OCI-LY1 (cell line): Measurements from ENCODE around the gene F5.

Experiments used
- H2AFZ ChIP-seq: fragments of 200-600 bp; sonication (generic), shearing (Covaris generic); 2 replicates; pipeline ENCODE4 v1.6.0; 2014; ENCODE audit warnings: antibody characterized with exemption, mild to moderate bottlenecking, low read length
- H3F3A ChIP-seq: fragments of 200-600 bp; sonication (generic), shearing (Covaris generic); 2 replicates; pipeline ENCODE4 v1.6.0; 2014; ENCODE audit warnings: mild to moderate bottlenecking, antibody characterized with exemption, low read length, moderate library complexity; ENCODE audit not compliant: insufficient read depth
- H3K27ac ChIP-seq: fragments of 200-600 bp; sonication (generic); 2 replicates; pipeline ENCODE4 v1.5.1; 2014; ENCODE audit warnings: low read length, mixed run types, mild to moderate bottlenecking, low read depth; ENCODE audit not compliant: poor library complexity, severe bottlenecking
- H3K27me3 ChIP-seq: fragments of 200-600 bp; sonication (generic); 2 replicates; pipeline ENCODE4 v1.6.0; 2014; ENCODE audit warnings: antibody characterized with exemption, mild to moderate bottlenecking, low read length, moderate library complexity; ENCODE audit not compliant: insufficient read depth
- H3K36me3 ChIP-seq: fragments of 200-600 bp; sonication (generic); 2 replicates; pipeline ENCODE4 v1.6.1; 2014; ENCODE audit warnings: mild to moderate bottlenecking, antibody characterized with exemption, low read length, moderate library complexity, mixed read lengths; ENCODE audit not compliant: insufficient read depth
- H3K4me1 ChIP-seq: fragments of 200-600 bp; sonication (generic); 2 replicates; pipeline ENCODE4 v1.5.1; 2014; ENCODE audit warnings: mild to moderate bottlenecking, low read length, moderate library complexity; ENCODE audit not compliant: insufficient read depth, severe bottlenecking
- H3K4me2 ChIP-seq: fragments of 200-600 bp; sonication (generic), shearing (Covaris generic); 2 replicates; pipeline ENCODE4 v1.6.1; 2014; ENCODE audit warnings: low read length
- H3K4me3 ChIP-seq: fragments of 200-600 bp; sonication (generic); 2 replicates; pipeline ENCODE4 v1.5.1; 2014; ENCODE audit warnings: low read length, low read depth, mild to moderate bottlenecking, mixed read lengths; ENCODE audit not compliant: poor library complexity, severe bottlenecking
- H3K79me2 ChIP-seq: fragments of 200-600 bp; shearing (Covaris generic); 2 replicates; pipeline ENCODE4 v1.6.1; 2016; ENCODE audit warnings: mixed run types, low read length, mixed read lengths; ENCODE audit not compliant: insufficient read depth
- H3K9ac ChIP-seq: fragments of 200-600 bp; sonication (generic), shearing (Covaris generic); 2 replicates; pipeline ENCODE4 v1.6.1; 2014; ENCODE audit warnings: mild to moderate bottlenecking, low read length, mixed read lengths
- H3K9me2 ChIP-seq: fragments of 200-600 bp; sonication (generic), shearing (Covaris generic); 2 replicates; pipeline ENCODE4 v1.6.1; 2014; ENCODE audit warnings: low read depth, mild to moderate bottlenecking, low read length, mixed read lengths
- H3K9me3 ChIP-seq: fragments of 200-600 bp; shearing (Covaris generic); 2 replicates; pipeline ENCODE4 v1.6.1; 2014; ENCODE audit warnings: low read length, mixed read lengths
- H4K20me1 ChIP-seq: fragments of 200-600 bp; sonication (generic), shearing (Covaris generic); 2 replicates; pipeline ENCODE4 v1.6.0; 2016; ENCODE audit warnings: mild to moderate bottlenecking, low read length; ENCODE audit not compliant: insufficient read depth
- EZH2 ChIP-seq: fragments of 200-600 bp; sonication (generic), shearing (Covaris generic); IDR thresholded peaks from 2 replicates; pipeline ENCODE4 v1.8.0; 2017; ENCODE audit warnings: borderline replicate concordance, mixed run types, mild to moderate bottlenecking, antibody characterized with exemption, low read length, moderate library complexity, mixed read lengths
- TF ChIP-seq, protein P1 (sequence below): fragments of 200-600 bp; sonication (generic), shearing (Covaris generic); IDR thresholded peaks from 2 replicates; pipeline ENCODE4 v1.5.1; 2017; ENCODE audit warnings: mild to moderate bottlenecking, antibody characterized with exemption, low read length, moderate library complexity, mixed read lengths

The F5 gene

DNA sequence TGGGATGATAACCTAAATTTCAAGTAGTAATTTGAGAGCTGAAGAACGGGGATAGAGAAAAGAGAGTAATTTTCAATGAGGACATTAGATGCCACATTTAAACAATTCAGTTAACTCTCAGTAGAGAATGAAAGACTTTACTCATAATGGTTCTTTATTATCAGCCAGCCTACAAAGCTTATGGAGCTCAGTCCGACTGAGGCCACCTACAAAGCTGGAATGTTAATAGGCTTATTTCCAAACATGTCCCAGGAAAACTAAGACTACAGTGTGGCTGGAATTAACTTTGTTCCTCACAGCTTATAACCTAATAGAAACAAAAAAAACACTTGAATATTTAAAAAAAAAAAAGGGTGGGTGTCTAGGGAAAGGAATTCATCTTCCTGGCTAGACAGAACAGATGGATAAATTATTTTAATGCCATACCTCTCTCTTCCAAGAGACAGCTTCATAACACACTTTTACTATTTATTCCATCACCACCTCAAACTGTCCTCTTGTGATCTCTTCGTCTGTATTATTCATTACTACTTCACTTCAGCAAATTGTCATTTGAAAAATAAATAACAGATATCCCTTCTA lies 110.4 kb downstream of the F5 start:
- no peak overlapping the region for H3K4me2 ChIP-seq
- H2AFZ ChIP-seq = no peak overlapping the region
- H3K27me3 ChIP-seq = no peaks in the 10 kb centered on the region
- H3K27ac ChIP-seq = no peak overlapping the region
- H3K9me3 ChIP-seq = no peaks in the 10 kb centered on the region
- TF ChIP-seq, protein P1, sequence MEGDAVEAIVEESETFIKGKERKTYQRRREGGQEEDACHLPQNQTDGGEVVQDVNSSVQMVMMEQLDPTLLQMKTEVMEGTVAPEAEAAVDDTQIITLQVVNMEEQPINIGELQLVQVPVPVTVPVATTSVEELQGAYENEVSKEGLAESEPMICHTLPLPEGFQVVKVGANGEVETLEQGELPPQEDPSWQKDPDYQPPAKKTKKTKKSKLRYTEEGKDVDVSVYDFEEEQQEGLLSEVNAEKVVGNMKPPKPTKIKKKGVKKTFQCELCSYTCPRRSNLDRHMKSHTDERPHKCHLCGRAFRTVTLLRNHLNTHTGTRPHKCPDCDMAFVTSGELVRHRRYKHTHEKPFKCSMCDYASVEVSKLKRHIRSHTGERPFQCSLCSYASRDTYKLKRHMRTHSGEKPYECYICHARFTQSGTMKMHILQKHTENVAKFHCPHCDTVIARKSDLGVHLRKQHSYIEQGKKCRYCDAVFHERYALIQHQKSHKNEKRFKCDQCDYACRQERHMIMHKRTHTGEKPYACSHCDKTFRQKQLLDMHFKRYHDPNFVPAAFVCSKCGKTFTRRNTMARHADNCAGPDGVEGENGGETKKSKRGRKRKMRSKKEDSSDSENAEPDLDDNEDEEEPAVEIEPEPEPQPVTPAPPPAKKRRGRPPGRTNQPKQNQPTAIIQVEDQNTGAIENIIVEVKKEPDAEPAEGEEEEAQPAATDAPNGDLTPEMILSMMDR = no peak
- no peak for TF ChIP-seq EZH2
- no peak overlapping the region for H3K9ac ChIP-seq
- H3K4me1 ChIP-seq = no peaks in the 10 kb centered on the region
- H3K9me2 ChIP-seq = no peaks in the 10 kb centered on the region
- H3K79me2 ChIP-seq = 0 out of 2 replicates have a peak, but pooled peaks cover 3% of the 10 kb centered on the region
- H4K20me1 ChIP-seq = no peaks in the 10 kb centered on the region
- H3K4me3 ChIP-seq = no peak overlapping the region
- H3K36me3 ChIP-seq = peaks cover 14% of the 10 kb centered on the region; the same call in 1 of the 2 replicates
- no peaks in the 10 kb centered on the region for H3F3A ChIP-seq

GRCh38 chr1:169474302-169474995 lies 111.8 kb downstream of the F5 start:
- no peaks in the 10 kb centered on the region for H4K20me1 ChIP-seq
- no peak overlapping the region for H2AFZ ChIP-seq
- no peak overlapping the region for H3K9ac ChIP-seq
- no peak overlapping the region for H3K27ac ChIP-seq
- H3K4me3 ChIP-seq = no peak overlapping the region
- H3K9me3 ChIP-seq = no peaks in the 10 kb centered on the region
- no peaks in the 10 kb centered on the region for H3K9me2 ChIP-seq
- H3K27me3 ChIP-seq = no peaks in the 10 kb centered on the region
- TF ChIP-seq, protein P1 = no peak
- TF ChIP-seq EZH2 = no peak
- no peaks in the 10 kb centered on the region for H3K4me1 ChIP-seq
- H3K4me2 ChIP-seq = no peak overlapping the region
- peaks cover 14% of the 10 kb centered on the region; the same call in 1 of the 2 replicates for H3K36me3 ChIP-seq
- H3K79me2 ChIP-seq = 0 out of 2 replicates have a peak, but pooled peaks cover 3% of the 10 kb centered on the region
- no peaks in the 10 kb centered on the region for H3F3A ChIP-seq

DNA sequence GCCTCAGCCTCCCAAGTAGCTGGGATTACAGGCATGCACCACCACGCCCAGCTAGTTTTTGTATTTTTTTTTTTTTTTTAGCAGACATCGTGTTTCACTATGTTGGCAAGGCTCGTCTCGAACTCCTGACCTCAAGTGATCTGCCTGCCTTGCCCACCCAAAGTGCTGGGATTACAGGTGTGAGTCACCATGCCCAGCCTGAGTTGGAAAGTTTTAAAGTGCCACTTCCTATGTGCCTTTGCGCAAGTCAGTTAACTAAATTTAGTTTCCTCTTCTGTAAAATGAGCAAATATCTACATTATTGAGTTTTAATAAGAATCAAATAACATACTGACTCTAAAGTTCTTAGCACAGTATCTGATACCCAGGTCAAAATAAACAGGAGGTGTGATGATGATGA lies 112.9 kb downstream of the F5 start:
- Histone ChIP-seq H3K79me2 (no peaks in the 10 kb centered on the region), H3F3A (no peaks in the 10 kb centered on the region), H3K4me2 (no peak overlapping the region), H3K27me3 (no peaks in the 10 kb centered on the region), H4K20me1 (no peaks in the 10 kb centered on the region), H3K9ac (no peak overlapping the region), H3K4me3 (no peak overlapping the region), H3K27ac (no peak overlapping the region), H3K4me1 (no peaks in the 10 kb centered on the region), H3K9me2 (no peaks in the 10 kb centered on the region), H3K36me3 (peaks cover 14% of the 10 kb centered on the region; the same call in 1 of the 2 replicates), H2AFZ (no peak overlapping the region), H3K9me3 (no peaks in the 10 kb centered on the region)
- TF ChIP-seq EZH2 = no peak
- TF ChIP-seq, protein P1 = no peak
